Measurements from ENCODE around the gene CLN3.
"Not testable (repeated sequence)": the region's sequence is repeated elsewhere in the genome, so short reads cannot be mapped to it uniquely, and the experiment has no call there.

Gene CLN3

DNA sequence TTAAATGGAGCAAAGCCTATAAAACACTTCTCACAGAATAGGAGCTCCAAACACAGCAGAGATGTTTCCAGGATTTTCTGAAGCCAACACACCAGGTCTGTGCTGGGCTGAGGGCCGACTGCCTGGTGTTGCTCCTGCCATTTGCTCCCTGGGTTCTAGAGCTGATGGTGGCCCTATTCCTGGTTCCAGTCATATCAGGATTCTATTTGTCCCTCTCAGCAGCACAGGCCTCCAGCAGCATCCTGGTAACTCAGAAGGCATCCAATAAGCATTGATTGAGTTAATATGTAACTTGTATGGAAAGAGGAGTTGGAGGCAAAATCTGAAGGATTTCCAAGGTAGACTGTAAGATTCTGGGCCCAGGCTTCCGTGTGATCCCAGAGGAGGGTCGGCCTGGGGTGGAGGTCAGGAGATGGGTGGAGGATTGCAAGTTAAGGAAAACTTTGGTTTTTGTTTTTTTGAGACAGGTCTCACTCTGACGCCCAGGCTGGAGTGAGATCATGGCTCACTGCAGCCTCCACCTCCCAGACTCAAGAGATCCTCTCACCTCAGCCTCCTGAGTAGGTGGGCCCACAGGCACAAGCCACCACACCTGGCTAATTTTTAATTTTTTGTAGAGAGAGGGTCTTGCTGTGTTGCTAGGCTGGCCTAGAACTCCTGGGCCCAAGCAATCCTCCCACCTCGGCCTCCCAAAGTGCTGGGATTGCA lies 41.2 kb upstream of the CLN3 start:
- no peak for DNase-seq (ENCODE audit: low spot score)
- TF ChIP-seq CTCF (IDR thresholded peaks at IDR 0.05), result no peak
- H3K27ac ChIP-seq, result peak overlapping the region; percentile 0 to 73
- no peak overlapping the region for H3K4me3 ChIP-seq

- Histone ChIP-seq H3K27ac (peak overlapping the region; percentile 40 to 73), H3K4me3 (no peak overlapping the region)
- no peak for TF ChIP-seq CTCF (IDR thresholded peaks at IDR 0.05)
- peak; percentile 87 for DNase-seq (ENCODE audit: low spot score)
Measured at GRCh38 chr16:28531777-28532744, 40.2 kb upstream of the CLN3 start.

GRCh38 chr16:28529124-28529523 lies 37.2 kb upstream of the CLN3 start:
- no peak for TF ChIP-seq CTCF (IDR thresholded peaks at IDR 0.05)
- no peak overlapping the region for H3K27ac ChIP-seq
- no peak for DNase-seq (ENCODE audit: low spot score)
- H3K4me3 ChIP-seq, result no peak overlapping the region

DNA sequence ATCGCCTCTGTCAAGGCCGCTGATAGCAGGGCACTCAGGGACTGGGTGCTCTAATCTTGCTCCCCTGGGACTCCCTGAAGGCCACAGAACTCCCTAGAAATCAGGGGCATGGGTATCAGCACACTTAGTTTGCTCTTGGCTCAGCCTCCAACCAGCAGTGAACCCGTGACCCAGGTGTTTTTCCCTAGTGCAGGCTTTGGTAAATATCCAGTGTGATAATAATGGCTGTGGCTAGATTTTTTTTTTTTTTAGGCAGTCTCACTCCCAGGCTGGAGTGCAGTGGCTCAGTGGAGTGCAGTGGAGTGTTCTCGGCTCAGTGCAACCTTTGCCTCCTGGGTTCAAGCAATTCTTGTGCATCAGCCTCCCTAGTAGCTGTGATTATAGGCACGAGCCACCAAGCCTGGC lies 36.6 kb upstream of the CLN3 start:
- Histone ChIP-seq H3K27ac (no peak overlapping the region), H3K4me3 (no peak overlapping the region)
- TF ChIP-seq CTCF (IDR thresholded peaks at IDR 0.05), result no peak
- no peak for DNase-seq (ENCODE audit: low spot score)

GRCh38 chr16:28527985-28528384 lies 36.1 kb upstream of the CLN3 start:
- Histone ChIP-seq H3K4me3 (no peak overlapping the region), H3K27ac (no peak overlapping the region)
- TF ChIP-seq CTCF (IDR thresholded peaks at IDR 0.05), result no peak
- DNase-seq (ENCODE audit: low spot score), result no peak

DNA sequence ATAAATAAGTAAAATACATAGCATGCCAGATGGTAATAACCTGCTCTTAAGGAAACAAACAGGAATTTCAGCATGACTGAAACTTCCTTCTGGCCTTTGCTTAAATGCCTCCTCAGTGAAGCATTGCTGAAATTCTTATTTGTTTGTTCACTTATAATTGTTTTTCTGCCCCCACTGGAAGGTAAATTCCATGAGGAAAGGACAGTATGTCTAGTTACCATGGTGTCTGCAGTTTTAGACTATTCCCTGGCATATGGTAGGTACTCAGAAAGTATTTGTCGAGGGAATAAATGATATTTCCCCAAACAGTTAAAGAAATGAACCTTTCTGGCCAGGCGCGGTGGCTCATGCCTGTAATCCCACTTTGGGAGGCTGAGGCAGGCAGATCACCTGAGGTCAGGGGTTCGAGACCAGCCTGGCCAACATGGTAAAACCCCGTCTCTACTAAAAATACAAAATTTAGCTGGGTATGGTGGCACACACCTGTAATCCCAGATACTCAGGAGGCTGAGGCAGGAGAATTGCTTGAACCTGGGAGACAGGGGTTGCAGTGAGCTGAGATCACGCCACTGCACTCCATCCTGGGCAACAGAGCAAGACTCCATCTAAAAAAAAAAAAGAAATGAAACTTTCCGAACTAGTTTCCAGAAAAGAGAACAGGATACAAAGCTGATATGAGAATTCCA lies 35.4 kb upstream of the CLN3 start:
- H3K27ac ChIP-seq; DNase-seq (ENCODE audit: low spot score); H3K4me3 ChIP-seq: not testable (repeated sequence)
